ENCODE measurements around the gene MEG3.

MEG3 gene

GRCh38 chr14:100828031-100828769 is 2.3 kb downstream of the MEG3 start:
- FAIRE-seq = no peak
- no peak for DNase-seq (ENCODE audit: insufficient read length, low spot score)

- no peak for DNase-seq (ENCODE audit: insufficient read length, low spot score)
- FAIRE-seq = no peak
These were observed 4.8 kb downstream of the MEG3 start for GRCh38 chr14:100830681-100831080.

GRCh38 chr14:100832311-100832960 is 6.5 kb downstream of the MEG3 start:
- FAIRE-seq (no peak), DNase-seq (ENCODE audit: insufficient read length, low spot score) (no peak)

- FAIRE-seq (no peak), DNase-seq (ENCODE audit: insufficient read length, low spot score) (no peak)
These were observed 8.3 kb downstream of the MEG3 start for GRCh38 chr14:100834082-100834793.

- no peak for FAIRE-seq
- DNase-seq (ENCODE audit: insufficient read length, low spot score) = no peak
These were observed 9.1 kb downstream of the MEG3 start for GRCh38 chr14:100834794-100835547.

GRCh38 chr14:100835548-100836310 is 9.8 kb downstream of the MEG3 start:
- FAIRE-seq (no peak), DNase-seq (ENCODE audit: insufficient read length, low spot score) (no peak)

- FAIRE-seq (no peak), DNase-seq (ENCODE audit: insufficient read length, low spot score) (no peak)
These were observed 10.4 kb downstream of the MEG3 start for GRCh38 chr14:100836311-100836805.

GRCh38 chr14:100836941-100837804 is 11.3 kb downstream of the MEG3 start:
- DNase-seq (ENCODE audit: insufficient read length, low spot score) = no peak
- FAIRE-seq = no peak

- FAIRE-seq (no peak), DNase-seq (ENCODE audit: insufficient read length, low spot score) (no peak)
These were observed 12.0 kb downstream of the MEG3 start for GRCh38 chr14:100837805-100838350.

GRCh38 chr14:100838493-100839314 is 12.8 kb downstream of the MEG3 start:
- FAIRE-seq (peak; percentile 44), DNase-seq (ENCODE audit: insufficient read length, low spot score) (no peak)

- DNase-seq (ENCODE audit: insufficient read length, low spot score) (no peak), FAIRE-seq (no peak)
These were observed 13.3 kb downstream of the MEG3 start for GRCh38 chr14:100839315-100839585.

GRCh38 chr14:100839681-100840111 is 13.8 kb downstream of the MEG3 start:
- DNase-seq (ENCODE audit: insufficient read length, low spot score) = no peak
- no peak for FAIRE-seq

- DNase-seq (ENCODE audit: insufficient read length, low spot score) (no peak), FAIRE-seq (no peak)
These were observed 14.6 kb downstream of the MEG3 start for GRCh38 chr14:100840286-100841065.

GRCh38 chr14:100841066-100841760 is 15.3 kb downstream of the MEG3 start:
- FAIRE-seq (no peak), DNase-seq (ENCODE audit: insufficient read length, low spot score) (no peak)

GRCh38 chr14:100841761-100842403 is 16.0 kb downstream of the MEG3 start:
- FAIRE-seq (no peak), DNase-seq (ENCODE audit: insufficient read length, low spot score) (no peak)

- DNase-seq (ENCODE audit: insufficient read length, low spot score) = peak; percentile 29
- FAIRE-seq = no peak
These were observed 16.9 kb downstream of the MEG3 start for GRCh38 chr14:100842799-100843198.

- FAIRE-seq = no peak
- no peak for DNase-seq (ENCODE audit: insufficient read length, low spot score)
These were observed 18.1 kb downstream of the MEG3 start for GRCh38 chr14:100844082-100844408.
